Mesendoderm (in vitro differentiated cells): ENCODE results near the gene CADPS2.

Experiments
- DNase-seq: peaks from one replicate; pipeline ENCODE4 v3.0.0; 2013
- H2AK5ac ChIP-seq: 2 replicates; pipeline ENCODE4 v1.6.1; 2013; ENCODE audit warnings: low read length, inconsistent platforms
- H2BK120ac ChIP-seq: 2 replicates; pipeline ENCODE4 v1.6.1; 2013; ENCODE audit warnings: low read depth, mild to moderate bottlenecking, low read length, moderate library complexity, mixed read lengths
- H2BK15ac ChIP-seq: replicated peaks from 2 replicates; pipeline ENCODE4 v1.6.1; 2013; ENCODE audit warnings: low read depth, mild to moderate bottlenecking, moderate library complexity
- H2BK5ac ChIP-seq: 2 replicates; pipeline ENCODE4 v1.6.1; 2013; ENCODE audit warnings: low read length, inconsistent platforms
- H3K18ac ChIP-seq: 2 replicates; pipeline ENCODE4 v1.6.1; 2013; ENCODE audit warnings: mild to moderate bottlenecking, low read length, mixed read lengths
- H3K23ac ChIP-seq: one replicate; pipeline ENCODE4 v1.6.1; 2013; ENCODE audit warnings: low read length
- H3K27ac ChIP-seq: 2 replicates; pipeline ENCODE4 v1.5.1; 2013; ENCODE audit warnings: low read depth, mild to moderate bottlenecking, inconsistent platforms, low read length, moderate library complexity
- H3K27me3 ChIP-seq: 2 replicates; pipeline ENCODE4 v1.6.1; 2013; ENCODE audit warnings: low read length, control low read depth, mild to moderate bottlenecking, inconsistent platforms; ENCODE audit not compliant: insufficient read depth, poor library complexity
- H3K36me3 ChIP-seq: 2 replicates; pipeline ENCODE4 v1.6.1; 2013; ENCODE audit warnings: low read length, inconsistent platforms; ENCODE audit not compliant: control insufficient read depth, insufficient read depth
- H3K4ac ChIP-seq: one replicate; pipeline ENCODE4 v1.6.1; 2013; ENCODE audit warnings: low read depth, mild to moderate bottlenecking, low read length, moderate library complexity
- H3K4me1 ChIP-seq: 2 replicates; pipeline ENCODE4 v1.6.1; 2013; ENCODE audit warnings: low read depth, low read length, inconsistent platforms; ENCODE audit not compliant: control insufficient read depth
- H3K4me2 ChIP-seq: 2 replicates; pipeline ENCODE4 v1.6.1; 2013; ENCODE audit warnings: low read length
- H3K4me3 ChIP-seq: 2 replicates; pipeline ENCODE4 v1.5.1; 2013; ENCODE audit warnings: mild to moderate bottlenecking, low read length
- H3K56ac ChIP-seq: one replicate; pipeline ENCODE4 v1.6.1; 2013; ENCODE audit warnings: low read length
- H3K79me1 ChIP-seq: 2 replicates; pipeline ENCODE4 v1.6.1; 2013; ENCODE audit warnings: low read length, inconsistent platforms
- H3K79me2 ChIP-seq: 2 replicates; pipeline ENCODE4 v1.6.1; 2013; ENCODE audit warnings: mild to moderate bottlenecking, low read length; ENCODE audit not compliant: control insufficient read depth, insufficient read depth
- H3K9ac ChIP-seq: 2 replicates; pipeline ENCODE4 v1.6.1; 2013; ENCODE audit warnings: low read length, inconsistent platforms
- H4K5ac ChIP-seq: one replicate; pipeline ENCODE4 v1.6.1; 2013; ENCODE audit warnings: low read length
- H4K8ac ChIP-seq: one replicate; pipeline ENCODE4 v1.6.1; 2013; ENCODE audit warnings: low read depth, mild to moderate bottlenecking, control low read depth, low read length, moderate library complexity
- WGBS: extraction: QIAGEN DNeasy Blood & Tissue Kit; methylation state at CpG from one replicate; pipeline ENCODE4 v1.1.7; 2013; ENCODE audit warnings: low lambda C conversion rate, missing lambda C conversion rate; ENCODE audit not compliant: insufficient coverage; ENCODE audit errors: extremely low coverage; 5-methylcytosine and 5-hydroxymethylcytosine counted together

Gene CADPS2

GRCh38 chr7:122311734-122312450 lies 574.4 kb downstream of the CADPS2 start:
- H3K27ac ChIP-seq: no peak overlapping the region

GRCh38 chr7:122311050-122311700 lies 575.1 kb downstream of the CADPS2 start:
- H4K5ac ChIP-seq: no peak overlapping the region
- WGBS: no CpG with 5 or more reads among the region's 12 CpGs
- no peak overlapping the region for H3K4me3 ChIP-seq
- no peak overlapping the region for H3K4me2 ChIP-seq
- no peaks in the 10 kb centered on the region for H3K36me3 ChIP-seq
- no peak overlapping the region for H2AK5ac ChIP-seq
- no peak overlapping the region for H2BK15ac ChIP-seq
- no peak overlapping the region for H2BK5ac ChIP-seq
- no peaks in the 10 kb centered on the region for H3K79me1 ChIP-seq
- H3K27me3 ChIP-seq: peaks cover 31% of the 10 kb centered on the region
- H3K79me2 ChIP-seq: no peaks in the 10 kb centered on the region
- H3K23ac ChIP-seq: no peak overlapping the region
- DNase-seq: peak; percentile 66
- no peak overlapping the region for H4K8ac ChIP-seq
- H3K56ac ChIP-seq: peak overlapping the region; percentile 0
- H3K4me1 ChIP-seq: peaks cover 10% of the 10 kb centered on the region
- H3K4ac ChIP-seq: no peak overlapping the region
- no peak overlapping the region for H3K9ac ChIP-seq
- no peak overlapping the region for H2BK120ac ChIP-seq
- H3K18ac ChIP-seq: no peak overlapping the region
- H3K27ac ChIP-seq: no peak overlapping the region

More at GRCh38 chr7:122311734-122312450, 574.4 kb downstream of the CADPS2 start:
- Histone ChIP-seq H3K4ac (no peak overlapping the region), H2BK120ac (no peak overlapping the region), H3K79me1 (no peaks in the 10 kb centered on the region), H2BK5ac (no peak overlapping the region), H3K4me3 (no peak overlapping the region), H3K18ac (no peak overlapping the region), H3K23ac (no peak overlapping the region), H3K27me3 (peaks cover 37% of the 10 kb centered on the region), H3K56ac (peak overlapping the region; percentile 51), H3K36me3 (no peaks in the 10 kb centered on the region), H2AK5ac (no peak overlapping the region), H3K9ac (no peak overlapping the region), H2BK15ac (no peak overlapping the region), H3K79me2 (no peaks in the 10 kb centered on the region), H4K5ac (no peak overlapping the region), H3K4me1 (peaks cover 10% of the 10 kb centered on the region), H4K8ac (no peak overlapping the region), H3K4me2 (peak overlapping the region; percentile 33)
- DNase-seq: peak; percentile 31
- WGBS: no CpG with 5 or more reads among the region's 34 CpGs

- Histone ChIP-seq H4K8ac (no peak overlapping the region), H3K27me3 (peaks cover 25% of the 10 kb centered on the region), H3K79me2 (no peaks in the 10 kb centered on the region), H3K18ac (peak overlapping the region; percentile 69), H2BK5ac (no peak overlapping the region), H2AK5ac (no peak overlapping the region), H3K4ac (no peak overlapping the region), H3K4me1 (peaks cover 9% of the 10 kb centered on the region), H3K56ac (peak overlapping the region; percentile 80), H3K4me3 (peak overlapping the region; percentile 51), H3K79me1 (no peaks in the 10 kb centered on the region), H3K23ac (no peak overlapping the region), H2BK15ac (no peak overlapping the region), H2BK120ac (no peak overlapping the region), H3K4me2 (peak overlapping the region; percentile 75), H4K5ac (no peak overlapping the region), H3K27ac (no peak overlapping the region), H3K36me3 (no peaks in the 10 kb centered on the region), H3K9ac (peak overlapping the region; percentile 64)
- WGBS: no CpG with 5 or more reads among the region's 61 CpGs
- DNase-seq: peak; percentile 84
These were observed 575.9 kb downstream of the CADPS2 start for GRCh38 chr7:122310119-122311021.

- Histone ChIP-seq H3K4ac (no peak overlapping the region), H3K23ac (no peak overlapping the region), H3K79me2 (no peaks in the 10 kb centered on the region), H3K18ac (no peak overlapping the region), H2BK5ac (no peak overlapping the region), H3K56ac (no peak overlapping the region), H3K9ac (no peak overlapping the region), H2AK5ac (no peak overlapping the region), H3K4me2 (peak overlapping the region; percentile 20), H2BK120ac (no peak overlapping the region), H3K79me1 (no peaks in the 10 kb centered on the region), H3K27ac (no peak overlapping the region), H3K4me3 (no peak overlapping the region), H3K36me3 (no peaks in the 10 kb centered on the region), H3K27me3 (peaks cover 18% of the 10 kb centered on the region), H2BK15ac (no peak overlapping the region), H3K4me1 (peaks cover 7% of the 10 kb centered on the region), H4K5ac (no peak overlapping the region), H4K8ac (no peak overlapping the region)
- peak; percentile 48 for DNase-seq
- WGBS: no CpG with 5 or more reads among the region's 3 CpGs
These were observed 576.8 kb downstream of the CADPS2 start for GRCh38 chr7:122309421-122309820.

GRCh38 chr7:122307228-122307621 lies 579.0 kb downstream of the CADPS2 start:
- Histone ChIP-seq H2AK5ac (no peak overlapping the region), H2BK5ac (no peak overlapping the region), H3K4ac (no peak overlapping the region), H3K4me1 (peaks cover 7% of the 10 kb centered on the region), H3K27ac (no peak overlapping the region), H2BK15ac (no peak overlapping the region), H3K9ac (peak overlapping the region; percentile 46), H4K8ac (no peak overlapping the region), H4K5ac (no peak overlapping the region), H3K4me2 (peak overlapping the region; percentile 98), H3K27me3 (peaks cover 27% of the 10 kb centered on the region), H3K23ac (no peak overlapping the region), H3K56ac (peak overlapping the region; percentile 62), H3K79me1 (no peaks in the 10 kb centered on the region), H3K4me3 (peak overlapping the region; percentile 16), H3K18ac (peak overlapping the region; percentile 52), H3K79me2 (no peaks in the 10 kb centered on the region), H3K36me3 (no peaks in the 10 kb centered on the region), H2BK120ac (no peak overlapping the region)
- DNase-seq: peak; percentile 73
- whole genome bisulfite sequencing: no CpG with 5 or more reads among the region's 13 CpGs
